IPS DF 6.9 (cell line): Measurements from ENCODE around the gene FPGS.

Experiments used
- DNase-seq: peaks from one replicate; pipeline ENCODE4 v3.0.0-alpha.2; 2013; ENCODE audit warnings: low read depth, low spot score
- H3K27ac ChIP-seq: one replicate; pipeline ENCODE4 v1.5.1; 2013; ENCODE audit warnings: low read length, control low read depth
- H3K27me3 ChIP-seq: 2 replicates; pipeline ENCODE4 v1.6.1; 2013; ENCODE audit warnings: mild to moderate bottlenecking, low read length; ENCODE audit not compliant: control insufficient read depth, insufficient read depth
- H3K36me3 ChIP-seq: 2 replicates; pipeline ENCODE4 v1.6.1; 2013; ENCODE audit warnings: low read length; ENCODE audit not compliant: control insufficient read depth, insufficient read depth
- H3K4me1 ChIP-seq: 2 replicates; pipeline ENCODE4 v1.6.1; 2013; ENCODE audit warnings: low read length; ENCODE audit not compliant: control insufficient read depth, insufficient read depth
- H3K4me3 ChIP-seq: 2 replicates; pipeline ENCODE4 v1.5.1; 2013; ENCODE audit warnings: mild to moderate bottlenecking, low read length
- H3K9me3 ChIP-seq: 2 replicates; pipeline ENCODE4 v1.6.1; 2013; ENCODE audit warnings: low read length, inconsistent platforms; ENCODE audit not compliant: control insufficient read depth, insufficient read depth
- WGBS: extraction: QIAGEN DNeasy Blood & Tissue Kit; methylation state at CpG from one replicate; pipeline ENCODE4 v1.1.7; 2013; ENCODE audit warnings: mixed read lengths, missing lambda C conversion rate; ENCODE audit not compliant: insufficient read length, insufficient coverage; 5-methylcytosine and 5-hydroxymethylcytosine counted together

Gene FPGS

GRCh38 chr9:127852829-127853228 is 50.1 kb downstream of the FPGS start:
- Histone ChIP-seq H3K4me3 (no peak overlapping the region), H3K36me3 (no peaks in the 10 kb centered on the region), H3K27ac (no peak overlapping the region), H3K9me3 (no peaks in the 10 kb centered on the region), H3K4me1 (peaks cover 3% of the 10 kb centered on the region; the same call in 1 of the 2 replicates), H3K27me3 (no peaks in the 10 kb centered on the region)
- DNase-seq, result no peak
- no CpG with 5 or more reads among the region's 9 CpGs for WGBS

- Histone ChIP-seq H3K27ac (no peak overlapping the region), H3K9me3 (no peaks in the 10 kb centered on the region), H3K4me1 (peaks cover 3% of the 10 kb centered on the region), H3K4me3 (no peak overlapping the region), H3K36me3 (no peaks in the 10 kb centered on the region), H3K27me3 (no peaks in the 10 kb centered on the region)
- no CpG with 5 or more reads among the region's 13 CpGs for WGBS
- DNase-seq, result no peak
These were observed 50.9 kb downstream of the FPGS start for GRCh38 chr9:127853312-127854183.

GRCh38 chr9:127854184-127854806 is 51.6 kb downstream of the FPGS start, which contains the start of gene ENG:
Gene ENG (minus strand): TSS chr9:127854658. CDS start chr9:127854355, 303 bp downstream.
- Histone ChIP-seq H3K27ac (no peak within 1 kb of the TSS), H3K36me3 (no peaks in the 10 kb centered on the region), H3K4me1 (peaks cover 3% of the 10 kb centered on the region), H3K27me3 (no peaks in the 10 kb centered on the region), H3K4me3 (no peak within 1 kb of the TSS), H3K9me3 (no peaks in the 10 kb centered on the region)
- DNase-seq, result no peak
- WGBS, result no CpG with 5 or more reads among the region's 37 CpGs

GRCh38 chr9:127854960-127855359 is 52.3 kb downstream of the FPGS start:
- no CpG with 5 or more reads among the region's 11 CpGs for WGBS
- peaks cover 3% of the 10 kb centered on the region for H3K4me1 ChIP-seq
- no peaks in the 10 kb centered on the region for H3K36me3 ChIP-seq
- H3K9me3 ChIP-seq, result no peaks in the 10 kb centered on the region
- H3K27me3 ChIP-seq, result no peaks in the 10 kb centered on the region
- H3K4me3 ChIP-seq, result no peak overlapping the region
- DNase-seq, result no peak
- no peak overlapping the region for H3K27ac ChIP-seq

- Histone ChIP-seq H3K4me1 (peaks cover 3% of the 10 kb centered on the region), H3K27me3 (no peaks in the 10 kb centered on the region), H3K9me3 (no peaks in the 10 kb centered on the region), H3K36me3 (no peaks in the 10 kb centered on the region; the same call in 1 of the 2 replicates), H3K4me3 (no peak overlapping the region), H3K27ac (no peak overlapping the region)
- no peak for DNase-seq
- WGBS, result no CpG with 5 or more reads among the region's 5 CpGs
These were observed 52.8 kb downstream of the FPGS start for GRCh38 chr9:127855522-127855921.

GRCh38 chr9:127856094-127856728 is 53.5 kb downstream of the FPGS start:
- H3K4me3 ChIP-seq, result no peak overlapping the region
- DNase-seq, result no peak
- peaks cover 3% of the 10 kb centered on the region for H3K4me1 ChIP-seq
- H3K36me3 ChIP-seq, result no peaks in the 10 kb centered on the region; the same call in 1 of the 2 replicates
- no peaks in the 10 kb centered on the region for H3K27me3 ChIP-seq
- no peaks in the 10 kb centered on the region for H3K9me3 ChIP-seq
- WGBS, result no CpG with 5 or more reads among the region's 11 CpGs
- H3K27ac ChIP-seq, result no peak overlapping the region

GRCh38 chr9:127856729-127857116 is 54.0 kb downstream of the FPGS start:
- DNase-seq, result no peak
- no CpG with 5 or more reads among the region's 8 CpGs for WGBS
- H3K27ac ChIP-seq, result no peak overlapping the region

GRCh38 chr9:127857278-127857677 is 54.6 kb downstream of the FPGS start:
- peaks cover 3% of the 10 kb centered on the region for H3K4me1 ChIP-seq

More at GRCh38 chr9:127856729-127857116, 54.0 kb downstream of the FPGS start:
- Histone ChIP-seq H3K4me1 (peaks cover 3% of the 10 kb centered on the region), H3K36me3 (no peaks in the 10 kb centered on the region; the same call in 1 of the 2 replicates), H3K27me3 (no peaks in the 10 kb centered on the region), H3K4me3 (no peak overlapping the region), H3K9me3 (no peaks in the 10 kb centered on the region)

GRCh38 chr9:127858041-127858512 is 55.4 kb downstream of the FPGS start:
- Histone ChIP-seq H3K9me3 (no peaks in the 10 kb centered on the region), H3K27ac (no peak overlapping the region), H3K4me1 (peaks cover 3% of the 10 kb centered on the region), H3K4me3 (no peak overlapping the region), H3K27me3 (no peaks in the 10 kb centered on the region), H3K36me3 (no peaks in the 10 kb centered on the region; the same call in 1 of the 2 replicates)
- WGBS, result no CpG with 5 or more reads among the region's 12 CpGs
- DNase-seq, result no peak

More at GRCh38 chr9:127857278-127857677, 54.6 kb downstream of the FPGS start:
- WGBS, result no CpG with 5 or more reads among the region's 4 CpGs
- H3K36me3 ChIP-seq, result no peaks in the 10 kb centered on the region; the same call in 1 of the 2 replicates
- no peaks in the 10 kb centered on the region for H3K27me3 ChIP-seq
- no peak for DNase-seq
- no peak overlapping the region for H3K4me3 ChIP-seq
- no peak overlapping the region for H3K27ac ChIP-seq
- H3K9me3 ChIP-seq, result no peaks in the 10 kb centered on the region

- H3K9me3 ChIP-seq, result no peaks in the 10 kb centered on the region
- H3K27me3 ChIP-seq, result no peaks in the 10 kb centered on the region
- H3K4me3 ChIP-seq, result no peak overlapping the region
- no peaks in the 10 kb centered on the region; the same call in 1 of the 2 replicates for H3K4me1 ChIP-seq
- DNase-seq, result no peak
- WGBS, result no CpG with 5 or more reads among the region's 8 CpGs
- H3K36me3 ChIP-seq, result no peaks in the 10 kb centered on the region; the same call in 1 of the 2 replicates
- H3K27ac ChIP-seq, result no peak overlapping the region
These were observed 57.6 kb downstream of the FPGS start for GRCh38 chr9:127860260-127860659.
